K562 (cell line): ENCODE measurements around the gene AP3S2. TPM values are rescaled to one million over a fixed set of nuclear protein-coding genes. Genes with fewer than 3 reads are reported as not detected.

Experiments
- ATF6 ChIP-seq: sonication (generic); formaldehyde crosslinking; IDR thresholded peaks from 2 replicates; pipeline ENCODE4 v1.4.0; 2020; ENCODE audit warnings: mild to moderate bottlenecking, missing genetic modification reagents
- CBFB ChIP-seq: sonication (generic); formaldehyde crosslinking; IDR thresholded peaks from 2 replicates; pipeline ENCODE4 v1.4.0; 2020; ENCODE audit warnings: mild to moderate bottlenecking, missing genetic modification reagents
- CBX3 ChIP-seq, 2 experiments: IDR thresholded peaks; 1 replicate in 1 of 2; 2 replicates in 1 of 2; pipeline ENCODE4 v1.6.1; 2012; ENCODE audit warnings: inconsistent platforms in 2 of 2, low read length in 2 of 2, borderline replicate concordance in 1 of 2, control low read depth in 1 of 2
- ETV1 ChIP-seq: fragments of 450-650 bp; conservative IDR thresholded peaks from 2 replicates; pipeline ENCODE4 v1.6.1; 2016; ENCODE audit warnings: missing genetic modification characterization, control low read depth, low read depth, missing compliant biosample characterization
- HEY1 ChIP-seq: fragments of 250-450 bp; sonication (Bioruptor Pico); IDR thresholded peaks from 2 replicates; pipeline ENCODE4 v1.5.0; 2020; ENCODE audit warnings: mild to moderate bottlenecking, moderate library complexity, borderline replicate concordance
- HNRNPLL ChIP-seq: fragments of 200-400 bp; formaldehyde crosslinking; IDR thresholded peaks from 2 replicates; pipeline ENCODE4 v1.6.1; 2017; ENCODE audit warnings: low read length, low read depth, mild to moderate bottlenecking; ENCODE audit not compliant: poor library complexity, severe bottlenecking
- KDM1A ChIP-seq, 2 experiments: fragments of 450-650 bp; IDR thresholded peaks; 2 replicates each; pipeline ENCODE4 v1.6.1; 2016; ENCODE audit warnings: mild to moderate bottlenecking in 2 of 2
- NELFE ChIP-seq: IDR thresholded peaks from 2 replicates; pipeline ENCODE4 v1.6.1; 2011; ENCODE audit warnings: mild to moderate bottlenecking; ENCODE audit not compliant: insufficient read depth, insufficient read length
- PRMT5 ChIP-seq: sonication (generic); formaldehyde crosslinking; IDR thresholded peaks from 2 replicates; pipeline ENCODE4 v1.5.0; 2020; ENCODE audit warnings: missing genetic modification reagents
- RCOR1 ChIP-seq, 2 experiments: IDR thresholded peaks; 2 replicates each; pipeline ENCODE4 v1.6.1; 2012; ENCODE audit warnings: low read depth in 2 of 2, low read length in 2 of 2, borderline replicate concordance in 1 of 2, improper control_type of control experiment in 1 of 2
- REST ChIP-seq, 2 experiments: fragments of 450-650 bp; formaldehyde crosslinking in 1 of 2; IDR thresholded peaks; 2 replicates each; pipeline versions ENCODE4 v1.4.0 to v1.6.1; 2014 to 2020; ENCODE audit warnings: mild to moderate bottlenecking in 2 of 2, borderline replicate concordance in 1 of 2, low read depth in 1 of 2
- SP2 ChIP-seq: IDR thresholded peaks from 2 replicates; pipeline ENCODE4 v1.6.1; 2011; ENCODE audit warnings: mild to moderate bottlenecking, low read depth, low read length, moderate library complexity; ENCODE audit not compliant: poor library complexity, severe bottlenecking; ENCODE audit errors: extremely low read depth
- TGIF2 ChIP-seq: sonication (generic); formaldehyde crosslinking; IDR thresholded peaks from 2 replicates; pipeline ENCODE4 v1.8.1; 2022; ENCODE audit warnings: mild to moderate bottlenecking, missing genetic modification reagents, moderate library complexity
- ZFPM2 ChIP-seq: fragments of 250-450 bp; sonication (Bioruptor Pico); IDR thresholded peaks from 2 replicates; pipeline ENCODE4 v1.5.1; 2022; ENCODE audit warnings: mild to moderate bottlenecking
- ZNF143 ChIP-seq: sonication (generic); formaldehyde crosslinking; IDR thresholded peaks from 2 replicates; pipeline ENCODE4 v1.9.0; 2022; ENCODE audit warnings: mild to moderate bottlenecking, missing genetic modification reagents
- ZNF408 ChIP-seq: fragments of 250-450 bp; sonication (Bioruptor Pico); IDR thresholded peaks from 2 replicates; pipeline ENCODE4 v1.4.0; 2020; ENCODE audit warnings: low read depth, mild to moderate bottlenecking, moderate library complexity
- ZNF75A ChIP-seq: fragments of 450-650 bp; formaldehyde crosslinking; IDR thresholded peaks from 2 replicates; pipeline ENCODE4 v1.4.0; 2020; ENCODE audit warnings: mild to moderate bottlenecking
- polyA plus RNA-seq, 8 experiments: library from polyadenylated mRNA; depleted of rRNA in 4 of 8; stranded (reverse) in 5 of 8; unstranded in 3 of 8; fragments of >200 nt; fragmentation: Nextera tagmentation in 2 of 8; fragmentation: Illumina TruSeq in 1 of 8; extraction: Ambion mirVana in 2 of 8; extraction: Trizol in 1 of 8; gene quantifications; 2 replicates each; pipeline versions ENCODE4 v1.2.1 to v1.2.3, GENCODE V29; 2011 to 2014; ENCODE audit warnings: inconsistent platforms in 1 of 8, missing spikeins in 1 of 8
- total RNA-seq, 7 experiments: library from RNA; depleted of rRNA in 6 of 7; stranded (reverse); fragments of >200 nt in 6 of 7; fragmentation: Illumina TruSeq in 2 of 7; extraction: Trizol in 2 of 7; gene quantifications; 2 replicates each; pipeline versions ENCODE4 v1.2.1 to v1.2.3, GENCODE V29; 2011 to 2021; ENCODE audit warnings: low replicate concordance in 1 of 7

Gene AP3S2
- total and polyA plus RNA-seq, 9 of the 15 experiments (the other 6 are each of a cell fraction or from before 2014, with no cell fraction given), result 16.4 to 54.1 (median 37.4) TPM

GRCh38 chr15:89893696-89894447 lies at the start of gene AP3S2 (continued):
- peak; percentile 15 to 51; a peak in 2 of 4 replicates for TF ChIP-seq KDM1A (IDR thresholded peaks at IDR 0.05)
- TF ChIP-seq ATF6, result peak; percentile 85; the same call in 1 of the 2 replicates
- TF ChIP-seq REST (IDR thresholded peaks at IDR 0.05; ENCODE audit: borderline replicate concordance), result peak; percentile 13; the same call in 1 of the 2 replicates
- no peak for TF ChIP-seq REST (CRISPR knock-in tag; IDR thresholded peaks at IDR 0.05; ENCODE audit: low read depth)
- TF ChIP-seq NELFE, result no peak
- no peak for TF ChIP-seq SP2
- no peak for TF ChIP-seq ZNF408 (CRISPR knock-in tag)
- TF ChIP-seq RCOR1 (IDR thresholded peaks at IDR 0.05; ENCODE audit: borderline replicate concordance in 1 of 2, low read depth in 2 of 2, low read length in 2 of 2), result peak in 1 of 2 experiments; percentile 92; a peak in 2 of 4 replicates
- peak in 1 of 2 experiments; percentile 96; a peak in 2 of 3 replicates for TF ChIP-seq CBX3 (IDR thresholded peaks at IDR 0.05; ENCODE audit: borderline replicate concordance in 1 of 2, low read length in 2 of 2)
- peak; percentile 87 for TF ChIP-seq ETV1 (tag)
- TF ChIP-seq HNRNPLL, result peak; percentile 65
- no peak for TF ChIP-seq ZFPM2 (CRISPR knock-in tag)
- peak; percentile 69; the same call in 1 of the 2 replicates for TF ChIP-seq CBFB
- peak; percentile 64; the same call in 1 of the 2 replicates for TF ChIP-seq ZNF143 (CRISPR knock-in tag)
- no peak for TF ChIP-seq PRMT5 (CRISPR knock-in tag)
- TF ChIP-seq TGIF2 (CRISPR knock-in tag), result 0 out of 2 replicates have a peak, but pooled peaks have one; percentile 27
- TF ChIP-seq HEY1 (CRISPR knock-in tag), result no peak
- TF ChIP-seq ZNF75A (CRISPR knock-in tag), result no peak
